PFSK-1 (cell line): ENCODE measurements around the gene PGBD5.

Experiments
- FOXP2 ChIP-seq: optimal IDR thresholded peaks from 2 replicates; pipeline ENCODE3; 2011; ENCODE audit warnings: borderline replicate concordance, control low read depth, inconsistent platforms; ENCODE audit not compliant: insufficient read depth; ENCODE audit errors: extremely low read length, extremely low read depth
- POLR2AphosphoS5 ChIP-seq: IDR thresholded peaks from 2 replicates; pipeline ENCODE4 v1.6.1; 2012; ENCODE audit warnings: low read depth, mild to moderate bottlenecking, control low read depth, low read length, moderate library complexity
- SIN3A ChIP-seq: IDR thresholded peaks from 2 replicates; pipeline ENCODE4 v1.6.1; 2012; ENCODE audit warnings: mild to moderate bottlenecking, low read length, moderate library complexity, borderline replicate concordance; ENCODE audit not compliant: insufficient read depth
- TAF1 ChIP-seq: IDR thresholded peaks from 2 replicates; pipeline ENCODE4 v1.6.1; 2012; ENCODE audit warnings: low read length, control low read depth, borderline replicate concordance; ENCODE audit not compliant: insufficient read depth
- TF ChIP-seq, protein P1 (sequence below), 2 experiments: IDR thresholded peaks; 2 replicates each; pipeline versions ENCODE4 v1.6.1 to v1.8.0; 2011 to 2012; ENCODE audit warnings: low read depth in 2 of 2, low read length in 2 of 2, control low read depth in 1 of 2, inconsistent platforms in 1 of 2, mild to moderate bottlenecking in 1 of 2, moderate library complexity in 1 of 2; ENCODE audit not compliant: insufficient read depth in 1 of 2

PGBD5 gene

GRCh38 chr1:230342699-230343098 lies 83.4 kb downstream of the PGBD5 start:
- no peak for TF ChIP-seq FOXP2
- no peak for TF ChIP-seq POLR2AphosphoS5
- TF ChIP-seq, protein P1, sequence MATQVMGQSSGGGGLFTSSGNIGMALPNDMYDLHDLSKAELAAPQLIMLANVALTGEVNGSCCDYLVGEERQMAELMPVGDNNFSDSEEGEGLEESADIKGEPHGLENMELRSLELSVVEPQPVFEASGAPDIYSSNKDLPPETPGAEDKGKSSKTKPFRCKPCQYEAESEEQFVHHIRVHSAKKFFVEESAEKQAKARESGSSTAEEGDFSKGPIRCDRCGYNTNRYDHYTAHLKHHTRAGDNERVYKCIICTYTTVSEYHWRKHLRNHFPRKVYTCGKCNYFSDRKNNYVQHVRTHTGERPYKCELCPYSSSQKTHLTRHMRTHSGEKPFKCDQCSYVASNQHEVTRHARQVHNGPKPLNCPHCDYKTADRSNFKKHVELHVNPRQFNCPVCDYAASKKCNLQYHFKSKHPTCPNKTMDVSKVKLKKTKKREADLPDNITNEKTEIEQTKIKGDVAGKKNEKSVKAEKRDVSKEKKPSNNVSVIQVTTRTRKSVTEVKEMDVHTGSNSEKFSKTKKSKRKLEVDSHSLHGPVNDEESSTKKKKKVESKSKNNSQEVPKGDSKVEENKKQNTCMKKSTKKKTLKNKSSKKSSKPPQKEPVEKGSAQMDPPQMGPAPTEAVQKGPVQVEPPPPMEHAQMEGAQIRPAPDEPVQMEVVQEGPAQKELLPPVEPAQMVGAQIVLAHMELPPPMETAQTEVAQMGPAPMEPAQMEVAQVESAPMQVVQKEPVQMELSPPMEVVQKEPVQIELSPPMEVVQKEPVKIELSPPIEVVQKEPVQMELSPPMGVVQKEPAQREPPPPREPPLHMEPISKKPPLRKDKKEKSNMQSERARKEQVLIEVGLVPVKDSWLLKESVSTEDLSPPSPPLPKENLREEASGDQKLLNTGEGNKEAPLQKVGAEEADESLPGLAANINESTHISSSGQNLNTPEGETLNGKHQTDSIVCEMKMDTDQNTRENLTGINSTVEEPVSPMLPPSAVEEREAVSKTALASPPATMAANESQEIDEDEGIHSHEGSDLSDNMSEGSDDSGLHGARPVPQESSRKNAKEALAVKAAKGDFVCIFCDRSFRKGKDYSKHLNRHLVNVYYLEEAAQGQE (IDR thresholded peaks at IDR 0.05; ENCODE audit: insufficient read depth in 1 of 2, low read depth in 2 of 2, low read length in 2 of 2): no peak
- no peak for TF ChIP-seq SIN3A
- TF ChIP-seq TAF1: no peak

GRCh38 chr1:230342019-230342418 lies 84.1 kb downstream of the PGBD5 start:
- TF ChIP-seq SIN3A: no peak
- TF ChIP-seq TAF1: no peak
- TF ChIP-seq, protein P1 (IDR thresholded peaks at IDR 0.05; ENCODE audit: insufficient read depth in 1 of 2, low read depth in 2 of 2, low read length in 2 of 2): no peak
- no peak for TF ChIP-seq FOXP2
- TF ChIP-seq POLR2AphosphoS5: no peak

- TF ChIP-seq, protein P1 (IDR thresholded peaks at IDR 0.05; ENCODE audit: insufficient read depth in 1 of 2, low read depth in 2 of 2, low read length in 2 of 2): no peak
- TF ChIP-seq SIN3A (no peak), POLR2AphosphoS5 (no peak), FOXP2 (no peak), TAF1 (no peak)
Observed at GRCh38 chr1:230341162-230341546, 85.0 kb downstream of the PGBD5 start.

- TF ChIP-seq, protein P1 (IDR thresholded peaks at IDR 0.05; ENCODE audit: insufficient read depth in 1 of 2, low read depth in 2 of 2, low read length in 2 of 2): no peak
- TF ChIP-seq SIN3A (no peak), TAF1 (no peak), POLR2AphosphoS5 (no peak), FOXP2 (no peak)
Observed at GRCh38 chr1:230340526-230341161, 85.5 kb downstream of the PGBD5 start.

- no peak for TF ChIP-seq FOXP2
- TF ChIP-seq, protein P1 (IDR thresholded peaks at IDR 0.05; ENCODE audit: insufficient read depth in 1 of 2, low read depth in 2 of 2, low read length in 2 of 2): no peak
Observed at GRCh38 chr1:230339033-230339432, 87.1 kb downstream of the PGBD5 start.
